ENCODE results near the gene LRRC71.

DNA sequence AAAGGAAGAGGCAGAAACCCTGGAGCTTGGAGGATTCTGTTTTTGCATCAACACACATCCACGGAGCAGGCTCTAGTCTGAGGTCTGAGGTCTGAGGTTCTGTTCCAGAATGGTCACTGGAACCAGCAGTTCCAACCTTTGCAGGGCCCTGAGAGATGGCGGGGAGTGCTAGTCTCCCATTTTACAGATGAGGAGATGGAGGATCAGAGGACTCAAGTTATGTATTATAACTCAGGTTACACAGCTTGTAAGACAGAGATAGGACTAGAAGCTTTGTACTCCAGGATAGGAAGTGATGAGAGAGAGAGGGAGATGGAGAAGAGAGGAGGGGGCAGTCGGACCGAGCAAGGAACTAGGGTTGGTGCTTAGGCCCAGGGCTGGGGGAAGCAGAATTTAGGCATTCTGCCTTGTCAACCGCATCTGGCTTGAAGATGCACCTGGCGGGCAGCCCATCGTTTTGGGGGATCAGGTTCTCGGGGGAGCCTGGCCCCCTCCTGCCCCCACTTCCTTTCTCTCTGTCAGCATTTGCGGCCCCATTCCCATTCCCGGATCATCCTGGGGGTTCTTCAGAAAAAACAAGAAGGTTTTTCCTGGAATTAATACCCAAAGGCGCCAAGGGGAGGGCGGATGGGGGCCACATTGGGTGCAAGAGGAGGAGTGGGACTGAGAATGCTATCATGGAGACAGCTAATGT is 21.3 kb upstream of the LRRC71 start:
- TF ChIP-seq, protein P1, sequence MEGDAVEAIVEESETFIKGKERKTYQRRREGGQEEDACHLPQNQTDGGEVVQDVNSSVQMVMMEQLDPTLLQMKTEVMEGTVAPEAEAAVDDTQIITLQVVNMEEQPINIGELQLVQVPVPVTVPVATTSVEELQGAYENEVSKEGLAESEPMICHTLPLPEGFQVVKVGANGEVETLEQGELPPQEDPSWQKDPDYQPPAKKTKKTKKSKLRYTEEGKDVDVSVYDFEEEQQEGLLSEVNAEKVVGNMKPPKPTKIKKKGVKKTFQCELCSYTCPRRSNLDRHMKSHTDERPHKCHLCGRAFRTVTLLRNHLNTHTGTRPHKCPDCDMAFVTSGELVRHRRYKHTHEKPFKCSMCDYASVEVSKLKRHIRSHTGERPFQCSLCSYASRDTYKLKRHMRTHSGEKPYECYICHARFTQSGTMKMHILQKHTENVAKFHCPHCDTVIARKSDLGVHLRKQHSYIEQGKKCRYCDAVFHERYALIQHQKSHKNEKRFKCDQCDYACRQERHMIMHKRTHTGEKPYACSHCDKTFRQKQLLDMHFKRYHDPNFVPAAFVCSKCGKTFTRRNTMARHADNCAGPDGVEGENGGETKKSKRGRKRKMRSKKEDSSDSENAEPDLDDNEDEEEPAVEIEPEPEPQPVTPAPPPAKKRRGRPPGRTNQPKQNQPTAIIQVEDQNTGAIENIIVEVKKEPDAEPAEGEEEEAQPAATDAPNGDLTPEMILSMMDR (IDR thresholded peaks at IDR 0.05; ENCODE audit: borderline replicate concordance, extremely low read depth, low read length, poor library complexity, severe bottlenecking), result no peak
- no peak for TF ChIP-seq EZH2 (IDR thresholded peaks at IDR 0.05; ENCODE audit: borderline replicate concordance, low read depth, low read length, severe bottlenecking)
